ENCODE data around the gene TMA16.

- TF ChIP-seq POLR2A (IDR thresholded peaks at IDR 0.05; ENCODE audit: low read length): no peak
- no peak for TF ChIP-seq GATA1 (IDR thresholded peaks at IDR 0.05; ENCODE audit: low read depth, low read length)
Observed at GRCh38 chr4:163534056-163534455, 39.6 kb downstream of the TMA16 start.
